DOHH2 (cell line): ENCODE data around the gene RUNX1.

Source experiments
- H3F3A ChIP-seq: fragments of 200-600 bp; sonication (generic), shearing (Covaris generic); 2 replicates; pipeline ENCODE4 v1.6.0; 2016; ENCODE audit warnings: antibody characterized with exemption, mild to moderate bottlenecking; ENCODE audit not compliant: control insufficient read depth, insufficient read depth
- H3K27ac ChIP-seq: fragments of 200-600 bp; sonication (generic); 2 replicates; pipeline ENCODE4 v1.5.1; 2014; ENCODE audit warnings: low read depth, mild to moderate bottlenecking, low read length, moderate library complexity
- H3K27me3 ChIP-seq: fragments of 200-600 bp; sonication (generic); 2 replicates; pipeline ENCODE4 v1.6.1; 2014; ENCODE audit warnings: mild to moderate bottlenecking, low read length, mixed read lengths; ENCODE audit not compliant: control insufficient read depth
- H3K36me3 ChIP-seq: fragments of 200-600 bp; sonication (generic); 2 replicates; pipeline ENCODE4 v1.6.1; 2014; ENCODE audit warnings: mild to moderate bottlenecking, low read length, moderate library complexity, mixed read lengths; ENCODE audit not compliant: control insufficient read depth
- H3K4me1 ChIP-seq: fragments of 200-600 bp; sonication (generic); 2 replicates; pipeline ENCODE4 v1.6.1; 2014; ENCODE audit warnings: mild to moderate bottlenecking, low read length, mixed read lengths; ENCODE audit not compliant: control insufficient read depth
- H3K4me2 ChIP-seq: fragments of 200-600 bp; sonication (generic); 2 replicates; pipeline ENCODE4 v1.6.0; 2014; ENCODE audit warnings: mild to moderate bottlenecking, low read length, moderate library complexity
- H3K4me3 ChIP-seq: fragments of 200-600 bp; sonication (generic); 2 replicates; pipeline ENCODE4 v1.5.1; 2014; ENCODE audit warnings: mild to moderate bottlenecking, low read length, mixed read lengths
- H3K79me2 ChIP-seq: fragments of 200-600 bp; sonication (generic); 2 replicates; pipeline ENCODE4 v1.6.1; 2014; ENCODE audit warnings: mild to moderate bottlenecking, low read length, mixed read lengths; ENCODE audit not compliant: control insufficient read depth
- H3K9me2 ChIP-seq: fragments of 200-600 bp; sonication (generic); replicated peaks from 2 replicates; pipeline ENCODE4 v1.6.1; 2014; ENCODE audit warnings: mild to moderate bottlenecking, low read length, mixed read lengths; ENCODE audit not compliant: control insufficient read depth
- H3K9me3 ChIP-seq: fragments of 200-600 bp; sonication (generic); 2 replicates; pipeline ENCODE4 v1.6.1; 2014; ENCODE audit warnings: antibody characterized with exemption, low read length, mixed read lengths; ENCODE audit not compliant: control insufficient read depth, insufficient read depth
- H4K20me1 ChIP-seq: fragments of 200-600 bp; sonication (generic); 2 replicates; pipeline ENCODE4 v1.6.0; 2014; ENCODE audit warnings: low read depth, mild to moderate bottlenecking, antibody characterized with exemption, low read length, moderate library complexity; ENCODE audit not compliant: control insufficient read depth, insufficient read depth
- EZH2phosphoT487 ChIP-seq: fragments of 200-600 bp; sonication (generic); IDR thresholded peaks from 2 replicates; pipeline ENCODE4 v1.6.1; 2017; ENCODE audit warnings: borderline replicate concordance, mild to moderate bottlenecking, antibody characterized with exemption, low read length, moderate library complexity, mixed read lengths
- TF ChIP-seq, protein P1 (sequence below): fragments of 200-600 bp; sonication (generic); IDR thresholded peaks from one replicate; pipeline ENCODE4 v1.5.1; 2014; ENCODE audit warnings: antibody characterized with exemption, mild to moderate bottlenecking, low read depth, low read length; ENCODE audit not compliant: poor library complexity, severe bottlenecking

Gene RUNX1

DNA sequence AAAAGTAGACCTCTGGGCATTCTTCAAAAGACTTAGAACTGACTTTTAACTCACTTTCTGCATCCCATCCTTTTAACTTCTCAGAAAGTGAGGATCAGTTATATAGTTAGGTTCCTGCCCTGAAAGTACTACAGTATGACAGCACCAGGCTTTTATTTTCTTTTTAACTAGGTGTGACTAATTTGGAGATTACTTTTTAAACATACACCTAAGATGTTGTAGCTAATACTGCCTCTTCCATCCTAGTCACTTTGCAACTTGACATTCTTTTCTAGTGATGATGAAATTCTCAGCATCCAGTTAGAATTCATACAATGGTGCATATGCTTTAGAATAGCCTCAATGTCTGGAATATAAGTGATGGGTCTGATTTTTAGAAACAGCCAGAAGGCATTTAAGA lies 24.6 kb downstream of the RUNX1 start:
- H3K9me2 ChIP-seq = no peaks in the 10 kb centered on the region
- peak overlapping the region; percentile 80 for H3K4me2 ChIP-seq
- H3F3A ChIP-seq = peaks cover 28% of the 10 kb centered on the region
- peaks cover 91% of the 10 kb centered on the region for H3K4me1 ChIP-seq
- no peaks in the 10 kb centered on the region for H3K27me3 ChIP-seq
- H3K4me3 ChIP-seq = peak overlapping the region; percentile 3; the same call in 1 of the 2 replicates
- peaks cover 6% of the 10 kb centered on the region for H4K20me1 ChIP-seq
- peaks cover 89% of the 10 kb centered on the region for H3K79me2 ChIP-seq
- TF ChIP-seq, protein P1, sequence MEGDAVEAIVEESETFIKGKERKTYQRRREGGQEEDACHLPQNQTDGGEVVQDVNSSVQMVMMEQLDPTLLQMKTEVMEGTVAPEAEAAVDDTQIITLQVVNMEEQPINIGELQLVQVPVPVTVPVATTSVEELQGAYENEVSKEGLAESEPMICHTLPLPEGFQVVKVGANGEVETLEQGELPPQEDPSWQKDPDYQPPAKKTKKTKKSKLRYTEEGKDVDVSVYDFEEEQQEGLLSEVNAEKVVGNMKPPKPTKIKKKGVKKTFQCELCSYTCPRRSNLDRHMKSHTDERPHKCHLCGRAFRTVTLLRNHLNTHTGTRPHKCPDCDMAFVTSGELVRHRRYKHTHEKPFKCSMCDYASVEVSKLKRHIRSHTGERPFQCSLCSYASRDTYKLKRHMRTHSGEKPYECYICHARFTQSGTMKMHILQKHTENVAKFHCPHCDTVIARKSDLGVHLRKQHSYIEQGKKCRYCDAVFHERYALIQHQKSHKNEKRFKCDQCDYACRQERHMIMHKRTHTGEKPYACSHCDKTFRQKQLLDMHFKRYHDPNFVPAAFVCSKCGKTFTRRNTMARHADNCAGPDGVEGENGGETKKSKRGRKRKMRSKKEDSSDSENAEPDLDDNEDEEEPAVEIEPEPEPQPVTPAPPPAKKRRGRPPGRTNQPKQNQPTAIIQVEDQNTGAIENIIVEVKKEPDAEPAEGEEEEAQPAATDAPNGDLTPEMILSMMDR = no peak
- TF ChIP-seq EZH2phosphoT487 = no peak
- peaks cover 67% of the 10 kb centered on the region for H3K36me3 ChIP-seq
- H3K27ac ChIP-seq = no peak overlapping the region
- H3K9me3 ChIP-seq = no peaks in the 10 kb centered on the region

DNA sequence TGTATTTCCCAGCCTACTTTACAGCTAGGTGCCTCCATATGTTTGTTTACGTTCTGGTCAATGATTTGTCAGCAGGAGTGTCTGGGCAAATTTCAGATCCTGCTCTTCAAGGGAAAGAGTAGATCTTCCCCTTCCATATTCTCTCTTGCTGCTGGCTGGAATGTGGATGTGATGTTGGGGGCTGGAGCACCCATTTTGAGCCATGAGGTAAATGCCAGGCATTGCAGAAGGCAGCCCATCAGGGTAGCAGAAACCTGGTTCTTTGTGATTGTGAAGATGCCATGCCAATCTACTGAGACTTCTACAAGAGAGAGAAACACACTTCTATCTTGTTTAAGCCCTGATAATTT lies 25.1 kb downstream of the RUNX1 start:
- Histone ChIP-seq H3K36me3 (peaks cover 67% of the 10 kb centered on the region), H4K20me1 (peaks cover 6% of the 10 kb centered on the region), H3K4me2 (peak overlapping the region; percentile 80), H3K9me3 (no peaks in the 10 kb centered on the region), H3K9me2 (no peaks in the 10 kb centered on the region), H3K27me3 (no peaks in the 10 kb centered on the region), H3K4me3 (peak overlapping the region; percentile 3; the same call in 1 of the 2 replicates), H3K4me1 (peaks cover 87% of the 10 kb centered on the region), H3K79me2 (peaks cover 89% of the 10 kb centered on the region), H3F3A (peaks cover 28% of the 10 kb centered on the region), H3K27ac (no peak overlapping the region)
- TF ChIP-seq, protein P1 = no peak
- TF ChIP-seq EZH2phosphoT487 = no peak

DNA sequence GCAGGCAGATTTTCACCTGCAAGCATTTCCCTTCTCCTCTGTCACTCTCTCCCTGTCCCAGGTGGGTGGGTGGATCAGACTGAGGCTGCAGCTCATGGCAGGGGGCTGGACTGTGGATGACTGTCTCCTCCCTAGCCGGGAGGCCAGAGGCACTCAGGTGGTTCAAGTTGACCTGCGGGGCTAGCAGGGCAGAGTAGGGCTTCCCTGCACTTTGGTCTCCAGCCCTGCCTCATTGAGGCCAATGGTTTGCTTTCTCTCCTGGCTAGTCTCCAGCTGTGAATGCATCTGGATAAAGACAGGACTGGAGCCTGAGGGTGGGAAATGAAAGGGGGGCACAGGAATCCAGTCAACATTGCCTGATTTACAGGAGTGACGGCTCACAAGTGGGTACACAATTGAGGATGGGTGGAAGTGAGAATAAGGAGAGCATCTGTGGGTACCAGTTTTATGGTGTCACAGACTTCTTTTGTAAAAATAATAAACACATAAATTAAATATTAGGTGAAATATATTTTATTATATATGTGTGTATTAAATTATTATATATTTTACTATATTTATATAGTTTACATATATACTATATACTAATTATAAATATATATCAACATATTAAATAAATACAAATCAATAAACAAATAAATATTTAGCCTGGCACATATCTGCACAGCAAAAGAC lies 25.6 kb downstream of the RUNX1 start:
- Histone ChIP-seq H3K36me3 (peaks cover 66% of the 10 kb centered on the region), H4K20me1 (peaks cover 6% of the 10 kb centered on the region), H3K27me3 (no peaks in the 10 kb centered on the region), H3K27ac (peak overlapping the region; percentile 41), H3K9me2 (no peaks in the 10 kb centered on the region), H3K4me2 (peak overlapping the region; percentile 80), H3K79me2 (peaks cover 89% of the 10 kb centered on the region), H3K9me3 (no peaks in the 10 kb centered on the region), H3K4me3 (peak overlapping the region; percentile 38; the same call in 1 of the 2 replicates), H3K4me1 (peaks cover 82% of the 10 kb centered on the region), H3F3A (peaks cover 23% of the 10 kb centered on the region)
- TF ChIP-seq, protein P1 = no peak
- no peak for TF ChIP-seq EZH2phosphoT487
